Transverse colon (tissue), 4 donors: Measurements from ENCODE around the gene MYCBP2. TPM values are rescaled to one million over a fixed set of nuclear protein-coding genes. Genes with fewer than 3 reads are reported as not detected.
"Not testable (repeated sequence)": the region's sequence is repeated elsewhere in the genome, so short reads cannot be mapped to it uniquely, and the experiment has no call there.

Experiments used
- DNase-seq: peaks from one replicate; pipeline ENCODE4 v3.0.0-alpha.2; 2019
- H3K27ac ChIP-seq, 4 donors: fragments of 200-600 bp; sonication (generic); 2 replicates each; pipeline ENCODE4 v1.5.1; 2016 to 2018; ENCODE audit warnings: inconsistent platforms in 4 of 4
- H3K27me3 ChIP-seq: fragments of 200-600 bp; sonication (generic); 2 replicates; pipeline ENCODE4 v1.5.1; 2017; ENCODE audit warnings: inconsistent platforms
- H3K36me3 ChIP-seq, 4 donors: fragments of 200-600 bp; sonication (generic); 2 replicates each; pipeline ENCODE4 v1.5.1; 2017 to 2019; ENCODE audit warnings: inconsistent platforms in 4 of 4
- H3K4me1 ChIP-seq, 4 donors: fragments of 200-600 bp; sonication (generic); 2 replicates each; pipeline ENCODE4 v1.5.1; 2017 to 2020; ENCODE audit warnings: inconsistent platforms in 4 of 4
- H3K4me3 ChIP-seq, 4 donors: fragments of 200-600 bp; sonication (generic); 1 replicate in 1 of 4; 2 replicates in 3 of 4; pipeline versions ENCODE4 v1.5.1 to v1.6.1; 2017 to 2019; ENCODE audit warnings: inconsistent platforms in 4 of 4
- H3K9me3 ChIP-seq, 2 donors: fragments of 200-600 bp; sonication (generic); 2 replicates each; pipeline ENCODE4 v1.5.1; 2017 to 2019; ENCODE audit warnings: inconsistent platforms in 2 of 2
- EP300 ChIP-seq: sonication (generic); formaldehyde crosslinking; IDR thresholded peaks from one replicate; pipeline ENCODE4 v1.6.1; 2017; ENCODE audit warnings: antibody characterized with exemption, low read depth
- POLR2A ChIP-seq: fragments of 450-650 bp; IDR thresholded peaks from one replicate; pipeline ENCODE4 v1.6.1; 2016; ENCODE audit warnings: antibody characterized with exemption, mild to moderate bottlenecking, moderate library complexity
- POLR2AphosphoS5 ChIP-seq, 3 donors: sonication (generic); formaldehyde crosslinking; IDR thresholded peaks; one replicate each; pipeline ENCODE4 v1.6.1; 2016; ENCODE audit warnings: antibody characterized with exemption in 3 of 3
- WGBS, 2 donors: methylation state at CpG; one replicate each; pipeline ENCODE4 v1.1.5; 2018; ENCODE audit warnings: low coverage in 1 of 2; 5-methylcytosine and 5-hydroxymethylcytosine counted together
- in situ Hi-C, 4 donors: fragments of 200-750 bp; cut with MboI; loops; one replicate each; pipeline versions ENCODE4 v1.15.0 to v1.15.1; 2017; ENCODE audit warnings: low sequenced_read_pairs in 3 of 4, low pct_ligation_motif_present in 1 of 4, low pct_unique_long_range_greater_than_20kb in 1 of 4
- intact Hi-C: fragments of 100-400 bp; cut with DNase I; formaldehyde crosslinking; loops from one replicate; pipeline ENCODE4 v1.15.1; 2023; ENCODE audit warnings: low total_unique reads
- total RNA-seq, 4 donors: library from RNA; depleted of rRNA; stranded (reverse); fragments of >200 nt; gene quantifications; one replicate each; pipeline ENCODE4 v1.1.0, GENCODE V29; 2016
- TF ChIP-seq, protein P1 (sequence below), 5 experiments: fragments of 200-600 bp in 3 of 5; fragments of 450-650 bp in 2 of 5; sonication (generic) in 3 of 5; IDR thresholded peaks; 1 replicate in 2 of 5; 2 replicates in 3 of 5; pipeline ENCODE4 v1.5.1; 2016 to 2017; ENCODE audit warnings: antibody characterized with exemption in 5 of 5, inconsistent platforms in 3 of 5, mild to moderate bottlenecking in 2 of 5, moderate library complexity in 1 of 5

Gene MYCBP2
- total RNA-seq, 4 donors from 2014 or later, result 41.0 to 95.0 (median 48.3) TPM

GRCh38 chr13:77290342-77290741, 36.6 kb downstream of the MYCBP2 start:
- TF ChIP-seq EP300, result no peak
- TF ChIP-seq POLR2A, result no peak
- no peak for TF ChIP-seq POLR2AphosphoS5 (IDR thresholded peaks at IDR 0.05)
- TF ChIP-seq, protein P1, sequence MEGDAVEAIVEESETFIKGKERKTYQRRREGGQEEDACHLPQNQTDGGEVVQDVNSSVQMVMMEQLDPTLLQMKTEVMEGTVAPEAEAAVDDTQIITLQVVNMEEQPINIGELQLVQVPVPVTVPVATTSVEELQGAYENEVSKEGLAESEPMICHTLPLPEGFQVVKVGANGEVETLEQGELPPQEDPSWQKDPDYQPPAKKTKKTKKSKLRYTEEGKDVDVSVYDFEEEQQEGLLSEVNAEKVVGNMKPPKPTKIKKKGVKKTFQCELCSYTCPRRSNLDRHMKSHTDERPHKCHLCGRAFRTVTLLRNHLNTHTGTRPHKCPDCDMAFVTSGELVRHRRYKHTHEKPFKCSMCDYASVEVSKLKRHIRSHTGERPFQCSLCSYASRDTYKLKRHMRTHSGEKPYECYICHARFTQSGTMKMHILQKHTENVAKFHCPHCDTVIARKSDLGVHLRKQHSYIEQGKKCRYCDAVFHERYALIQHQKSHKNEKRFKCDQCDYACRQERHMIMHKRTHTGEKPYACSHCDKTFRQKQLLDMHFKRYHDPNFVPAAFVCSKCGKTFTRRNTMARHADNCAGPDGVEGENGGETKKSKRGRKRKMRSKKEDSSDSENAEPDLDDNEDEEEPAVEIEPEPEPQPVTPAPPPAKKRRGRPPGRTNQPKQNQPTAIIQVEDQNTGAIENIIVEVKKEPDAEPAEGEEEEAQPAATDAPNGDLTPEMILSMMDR (IDR thresholded peaks at IDR 0.05), result no peak
- Histone ChIP-seq H3K27me3 (no peaks in the 10 kb centered on the region), H3K4me3 (no peak overlapping the region), H3K27ac (no peak overlapping the region), H3K4me1 (no peaks in the 10 kb centered on the region), H3K36me3 (peaks cover 0 to 13% (median 4%) of the 10 kb centered on the region in 4 donors), H3K9me3 (no peaks in the 10 kb centered on the region)
- in situ Hi-C loops, result no loop called here
- DNase-seq, result no peak
- intact Hi-C loops, result no loop called here
- 95 to 100% methylated on average over 2 of the region's 2 CpGs for WGBS, 2 donors

GRCh38 chr13:77289851-77290250, 37.0 kb downstream of the MYCBP2 start:
- intact Hi-C loops, result no loop called here
- in situ Hi-C loops, result no loop called here
- no peak for DNase-seq
- Histone ChIP-seq H3K9me3 (no peaks in the 10 kb centered on the region), H3K4me1 (no peaks in the 10 kb centered on the region), H3K27me3 (no peaks in the 10 kb centered on the region), H3K36me3 (peaks cover 0 to 13% (median 4%) of the 10 kb centered on the region in 4 donors), H3K4me3 (no peak overlapping the region), H3K27ac (no peak overlapping the region)
- TF ChIP-seq, protein P1 (IDR thresholded peaks at IDR 0.05), result no peak
- TF ChIP-seq POLR2A (no peak), POLR2AphosphoS5 (IDR thresholded peaks at IDR 0.05) (no peak), EP300 (no peak)

GRCh38 chr13:77285632-77286031, 41.3 kb downstream of the MYCBP2 start:
- in situ Hi-C loops, result not testable (repeated sequence)

DNA sequence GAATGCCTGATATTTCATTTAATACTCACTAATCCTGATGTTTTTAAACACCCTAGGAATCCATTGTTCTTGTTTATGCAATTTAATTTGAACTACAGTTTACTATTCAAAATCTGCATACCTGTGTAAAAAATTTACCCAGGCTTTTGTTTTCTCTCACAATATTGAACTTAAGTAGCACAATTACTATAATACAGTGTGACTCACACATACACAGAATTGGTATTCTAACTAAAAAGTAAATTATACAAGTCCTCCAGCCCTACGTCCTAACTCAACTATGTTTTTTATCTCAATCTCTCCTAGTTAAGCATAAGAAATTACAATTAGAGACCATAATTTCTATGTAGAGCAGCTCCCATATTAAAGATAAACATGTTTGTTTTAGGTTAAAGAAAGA, 41.8 kb downstream of the MYCBP2 start:
- Histone ChIP-seq H3K4me3 (no peak overlapping the region), H3K4me1 (no peaks in the 10 kb centered on the region), H3K9me3 (no peaks in the 10 kb centered on the region), H3K27ac (no peak overlapping the region), H3K27me3 (no peaks in the 10 kb centered on the region), H3K36me3 (no peaks in the 10 kb centered on the region)
- in situ Hi-C loops, result no loop called here
- intact Hi-C loops, result no loop called here
- WGBS, 2 donors, result 80 to 90% methylated on average over 1 of the region's 1 CpG
- DNase-seq, result no peak
- TF ChIP-seq, protein P1 (IDR thresholded peaks at IDR 0.05), result no peak
- TF ChIP-seq EP300 (no peak), POLR2AphosphoS5 (IDR thresholded peaks at IDR 0.05) (no peak), POLR2A (no peak)

More at GRCh38 chr13:77285632-77286031, 41.3 kb downstream of the MYCBP2 start:
- 95 to 100% methylated on average over 1 to 3 of the region's 3 CpGs for WGBS, 2 donors
- H3K9me3 ChIP-seq, H3K27ac ChIP-seq, H3K4me1 ChIP-seq, H3K4me3 ChIP-seq, H3K36me3 ChIP-seq, H3K27me3 ChIP-seq, intact Hi-C loops, DNase-seq: not testable (repeated sequence)

DNA sequence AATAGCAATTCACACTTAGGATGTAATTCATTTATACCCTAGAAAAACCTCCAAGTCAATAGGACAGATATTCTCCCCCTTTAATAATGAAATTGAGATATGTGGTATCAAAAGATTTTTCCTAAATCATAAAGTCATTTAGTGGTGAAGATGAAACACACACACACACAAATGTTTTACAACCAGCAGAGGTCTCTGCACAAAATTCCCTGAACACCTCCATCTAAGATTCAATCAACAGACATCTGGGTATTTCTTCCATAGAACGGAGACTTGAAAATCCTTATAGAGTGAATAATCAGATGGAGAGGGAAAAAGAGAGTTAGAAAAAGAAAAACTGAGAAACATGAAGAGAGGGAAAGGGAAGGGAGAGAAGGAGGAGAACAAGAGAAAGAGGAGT, 52.8 kb downstream of the MYCBP2 start:
- no peaks in the 10 kb centered on the region for H3K4me1 ChIP-seq
- TF ChIP-seq POLR2A (no peak), POLR2AphosphoS5 (IDR thresholded peaks at IDR 0.05) (no peak), EP300 (no peak)
- TF ChIP-seq, protein P1 (IDR thresholded peaks at IDR 0.05), result no peak
- H3K27ac ChIP-seq, result no peak overlapping the region
- in situ Hi-C loops (no loop called here), intact Hi-C loops (no loop called here)
- H3K4me3 ChIP-seq, result no peak overlapping the region
- WGBS, 2 donors, result 57 to 94% methylated on average over 1 of the region's 1 CpG
- H3K27me3 ChIP-seq, result no peaks in the 10 kb centered on the region
- peaks cover 0 to 35% (median 6%) of the 10 kb centered on the region in 4 donors for H3K36me3 ChIP-seq
- no peak for DNase-seq
- H3K9me3 ChIP-seq, result no peaks in the 10 kb centered on the region
